GM19193 (cell line): ENCODE results near the gene MRPL55.

ENCODE experiments used
- POLR2A ChIP-seq: IDR thresholded peaks from 4 replicates; pipeline ENCODE4 v1.6.1; 2011; ENCODE audit not compliant: insufficient read depth, insufficient read length; ENCODE audit errors: extremely low read depth

Gene MRPL55

DNA sequence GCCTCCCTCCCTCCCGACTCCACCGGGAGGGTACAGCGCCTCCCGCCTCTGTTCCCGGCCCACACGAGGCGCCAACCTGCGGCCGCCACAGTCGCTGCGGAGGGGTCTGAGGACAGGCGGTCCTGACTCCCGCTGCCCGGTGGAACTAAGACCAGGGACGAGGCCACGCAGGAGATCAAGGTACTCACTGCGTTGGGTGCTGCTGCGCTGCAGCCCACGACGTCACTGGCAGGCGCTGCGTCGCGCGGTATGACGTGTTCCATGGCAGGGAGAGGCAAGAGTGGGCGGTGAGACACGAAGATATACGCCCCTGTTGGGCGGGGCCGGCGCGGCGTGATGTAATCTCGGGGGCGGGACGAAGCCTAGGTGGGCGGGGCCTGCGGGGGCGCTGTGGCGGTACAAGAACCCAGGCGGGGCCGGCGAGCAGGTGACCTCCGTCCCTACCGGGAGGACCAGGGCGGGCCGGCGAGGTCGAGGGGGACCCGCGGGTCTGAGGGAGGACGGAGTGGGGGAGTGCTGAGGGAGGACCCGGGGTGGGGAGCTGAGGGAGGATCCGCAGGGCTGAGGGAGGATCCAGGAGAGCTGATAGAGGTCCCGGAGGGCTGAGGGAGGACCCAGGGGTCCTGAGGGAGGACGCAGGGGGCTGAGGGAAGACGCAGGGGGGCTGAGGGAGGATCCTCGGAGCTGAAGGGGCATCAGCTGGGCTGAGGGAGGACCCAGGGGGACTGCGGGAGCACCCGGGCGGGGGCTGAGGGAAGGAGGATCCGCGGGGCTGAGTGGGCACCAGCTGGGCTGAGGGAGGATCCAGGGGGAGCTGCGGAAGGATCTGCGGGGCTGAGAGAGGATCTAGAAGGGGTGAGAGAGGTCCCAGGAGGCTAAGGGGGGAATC, at the start of gene MRPL55:
MRPL55 (minus strand) TSS at position 227 of the 889 bp plus-strand sequence. CDS start 1,039 bp downstream, outside the sequence.
- peak; percentile 93 for TF ChIP-seq POLR2A

DNA sequence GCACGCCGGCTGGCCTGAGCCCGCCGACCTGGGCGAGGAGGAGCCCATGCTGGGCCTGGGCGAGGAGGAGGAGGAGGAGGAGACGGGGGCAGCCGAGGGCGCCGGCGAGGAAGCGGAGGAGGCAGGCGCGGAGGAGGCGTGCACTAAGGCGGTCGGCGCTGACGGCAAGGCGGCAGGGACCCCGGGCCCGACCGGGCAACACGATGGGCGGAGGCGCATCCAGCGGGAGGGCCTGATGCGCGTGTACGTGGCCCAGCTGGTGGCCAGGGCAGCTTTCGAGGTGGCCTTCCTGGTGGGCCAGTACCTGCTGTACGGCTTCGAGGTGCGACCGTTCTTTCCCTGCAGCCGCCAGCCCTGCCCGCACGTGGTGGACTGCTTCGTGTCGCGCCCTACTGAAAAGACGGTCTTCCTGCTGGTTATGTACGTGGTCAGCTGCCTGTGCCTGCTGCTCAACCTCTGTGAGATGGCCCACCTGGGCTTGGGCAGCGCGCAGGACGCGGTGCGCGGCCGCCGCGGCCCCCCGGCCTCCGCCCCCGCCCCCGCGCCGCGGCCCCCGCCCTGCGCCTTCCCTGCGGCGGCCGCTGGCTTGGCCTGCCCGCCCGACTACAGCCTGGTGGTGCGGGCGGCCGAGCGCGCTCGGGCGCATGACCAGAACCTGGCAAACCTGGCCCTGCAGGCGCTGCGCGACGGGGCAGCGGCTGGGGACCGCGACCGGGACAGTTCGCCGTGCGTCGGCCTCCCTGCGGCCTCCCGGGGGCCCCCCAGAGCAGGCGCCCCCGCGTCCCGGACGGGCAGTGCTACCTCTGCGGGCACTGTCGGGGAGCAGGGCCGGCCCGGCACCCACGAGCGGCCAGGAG, 49.3 kb upstream of the MRPL55 start:
- TF ChIP-seq POLR2A = no peak

DNA sequence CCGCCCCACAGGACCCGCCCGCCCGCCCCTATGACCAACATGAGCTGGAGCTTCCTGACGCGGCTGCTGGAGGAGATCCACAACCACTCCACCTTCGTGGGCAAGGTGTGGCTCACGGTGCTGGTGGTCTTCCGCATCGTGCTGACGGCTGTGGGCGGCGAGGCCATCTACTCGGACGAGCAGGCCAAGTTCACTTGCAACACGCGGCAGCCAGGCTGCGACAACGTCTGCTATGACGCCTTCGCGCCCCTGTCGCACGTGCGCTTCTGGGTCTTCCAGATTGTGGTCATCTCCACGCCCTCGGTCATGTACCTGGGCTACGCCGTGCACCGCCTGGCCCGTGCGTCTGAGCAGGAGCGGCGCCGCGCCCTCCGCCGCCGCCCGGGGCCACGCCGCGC, 48.6 kb upstream of the MRPL55 start:
- no peak for TF ChIP-seq POLR2A

DNA sequence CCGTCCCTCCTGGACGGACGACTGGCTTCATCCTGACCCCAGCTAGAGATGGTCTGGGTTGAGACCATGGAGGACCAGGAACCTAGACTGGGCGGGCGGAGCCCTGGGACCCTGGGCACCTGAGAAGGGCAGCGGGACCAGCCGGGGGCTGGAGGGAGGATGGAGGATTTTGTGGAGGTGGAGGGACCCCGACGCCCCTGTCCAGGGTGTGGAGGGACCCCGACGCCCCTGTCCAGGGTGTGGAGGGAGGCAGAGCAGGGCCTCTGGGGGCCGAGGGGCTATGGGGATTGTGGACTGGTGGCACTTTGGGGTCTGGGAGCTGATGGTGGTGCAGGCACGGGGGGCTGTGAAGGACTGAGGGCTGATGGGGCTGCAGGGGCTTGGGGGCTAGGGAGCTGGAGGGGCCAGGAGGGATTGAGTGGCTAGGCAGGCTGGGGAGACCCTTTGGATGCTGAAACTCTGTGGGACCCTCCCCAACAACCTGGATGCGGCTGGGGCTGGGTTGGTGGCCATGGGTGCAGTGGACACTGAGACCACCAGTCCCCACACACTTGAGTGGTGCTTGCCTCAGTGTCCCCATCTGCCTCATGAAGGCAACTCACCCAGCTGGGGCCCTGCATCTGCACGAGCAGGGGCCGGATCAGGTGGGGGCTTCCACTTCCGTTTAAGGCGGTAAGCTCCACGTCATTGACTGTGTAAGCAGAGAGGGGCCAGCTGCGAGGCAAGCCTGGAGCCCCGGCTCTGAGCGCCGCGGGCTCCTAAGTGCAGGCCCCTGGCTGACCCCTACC, 48.0 kb upstream of the MRPL55 start:
- no peak for TF ChIP-seq POLR2A

DNA sequence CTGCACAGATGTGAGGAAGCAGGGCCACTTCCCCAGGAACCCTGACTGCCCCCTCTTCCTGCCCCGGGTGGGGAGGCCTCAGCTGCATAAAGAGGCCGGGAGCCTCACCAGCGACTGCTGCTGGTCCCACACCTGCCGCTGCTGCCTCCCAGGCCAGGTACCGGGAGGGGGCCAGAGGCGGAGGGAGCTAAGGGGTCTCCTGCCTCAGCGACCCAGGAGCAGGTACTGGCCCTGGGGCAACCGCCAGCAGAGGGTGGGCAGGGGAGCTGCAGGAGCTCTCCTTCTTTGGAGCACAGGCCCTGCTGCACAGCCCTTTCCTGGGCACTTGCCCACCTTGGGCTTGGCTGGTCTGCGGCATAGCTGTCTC, 47.4 kb upstream of the MRPL55 start:
- TF ChIP-seq POLR2A = no peak

DNA sequence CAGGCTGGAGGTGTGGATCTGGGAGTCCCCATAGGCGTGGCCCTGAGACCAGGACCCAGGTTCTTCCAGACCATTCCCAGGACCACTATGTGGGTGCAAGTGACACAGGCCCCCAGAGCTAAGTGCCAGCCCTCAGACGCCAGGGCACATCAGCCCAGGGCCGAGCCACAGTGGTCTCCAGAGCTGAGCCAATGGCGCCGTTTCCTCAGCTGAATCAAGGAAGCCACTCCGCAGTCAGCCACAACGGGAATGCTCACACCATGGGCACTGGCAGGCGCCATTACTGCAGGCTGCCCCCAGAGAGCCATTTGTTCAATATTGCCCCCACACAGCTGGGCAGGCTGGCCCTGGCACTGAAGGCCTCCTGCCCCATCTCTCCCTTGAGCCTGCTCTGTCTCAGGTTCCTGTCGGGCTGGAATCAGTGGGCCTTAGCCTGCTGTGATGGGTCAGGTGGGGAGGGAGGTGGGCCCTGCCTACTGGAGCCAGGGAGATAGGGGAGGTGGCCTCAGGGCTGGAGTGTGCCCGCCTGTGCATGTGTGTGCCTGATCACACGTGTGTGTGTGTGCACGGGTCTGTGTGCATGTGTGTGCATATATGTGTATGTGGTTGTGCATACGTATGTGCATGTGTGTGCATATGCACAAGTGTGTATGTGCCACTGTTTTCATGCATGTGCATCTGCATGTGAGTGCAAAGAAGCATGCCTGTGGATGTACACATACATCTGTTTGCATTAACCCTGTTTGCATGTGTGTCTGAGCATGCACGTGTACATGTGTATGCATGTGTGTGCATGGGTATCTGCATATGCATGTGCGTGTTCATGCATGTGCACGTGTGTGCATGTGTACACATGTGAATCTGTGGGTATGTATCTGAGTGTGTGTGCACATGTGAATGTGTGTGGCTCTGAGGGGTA, 46.8 kb upstream of the MRPL55 start:
- TF ChIP-seq POLR2A = no peak

DNA sequence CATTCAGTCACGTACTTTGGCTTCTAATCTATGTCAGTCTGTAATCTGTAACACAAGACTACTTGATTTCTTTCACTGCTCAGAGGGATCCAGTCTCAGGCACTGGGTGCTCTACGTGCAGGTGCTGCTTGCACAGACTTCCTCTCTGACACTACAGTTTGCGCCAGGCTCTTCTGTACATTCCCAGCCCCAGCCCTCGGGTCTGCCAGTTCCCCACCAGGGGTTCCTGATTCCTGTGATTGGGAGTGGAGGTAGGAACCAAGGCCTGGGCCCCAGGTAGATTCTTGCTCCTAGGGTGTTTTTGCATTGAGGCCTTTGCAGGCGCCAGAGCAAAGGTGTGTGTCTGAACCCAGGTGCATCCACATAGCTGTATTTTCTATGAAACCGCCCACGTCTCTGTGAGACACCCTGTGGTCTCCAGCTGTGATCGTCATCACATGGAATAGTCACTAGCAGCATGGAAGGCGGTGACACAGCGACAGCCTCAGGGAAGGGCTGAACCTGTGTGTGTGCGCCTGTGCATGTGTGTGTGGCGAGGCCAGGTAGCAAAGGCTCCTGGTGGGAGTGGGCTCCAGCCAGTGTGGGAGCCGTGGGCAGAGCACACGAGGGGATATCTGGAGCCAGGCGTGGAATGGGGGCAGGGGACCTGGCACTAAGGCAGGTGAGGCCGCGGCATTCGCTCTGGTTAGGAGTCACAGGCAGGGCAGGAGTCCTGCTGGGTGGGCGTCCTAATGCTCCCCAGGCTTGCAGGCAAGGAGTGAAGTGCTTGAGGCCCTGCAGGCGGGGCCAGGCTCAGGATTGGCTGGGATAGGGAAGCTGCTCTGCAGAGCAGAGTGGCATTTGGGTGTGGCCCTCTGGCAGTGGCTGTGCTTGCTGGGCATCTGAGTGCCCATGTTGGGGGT, 45.8 kb upstream of the MRPL55 start:
- TF ChIP-seq POLR2A = no peak

DNA sequence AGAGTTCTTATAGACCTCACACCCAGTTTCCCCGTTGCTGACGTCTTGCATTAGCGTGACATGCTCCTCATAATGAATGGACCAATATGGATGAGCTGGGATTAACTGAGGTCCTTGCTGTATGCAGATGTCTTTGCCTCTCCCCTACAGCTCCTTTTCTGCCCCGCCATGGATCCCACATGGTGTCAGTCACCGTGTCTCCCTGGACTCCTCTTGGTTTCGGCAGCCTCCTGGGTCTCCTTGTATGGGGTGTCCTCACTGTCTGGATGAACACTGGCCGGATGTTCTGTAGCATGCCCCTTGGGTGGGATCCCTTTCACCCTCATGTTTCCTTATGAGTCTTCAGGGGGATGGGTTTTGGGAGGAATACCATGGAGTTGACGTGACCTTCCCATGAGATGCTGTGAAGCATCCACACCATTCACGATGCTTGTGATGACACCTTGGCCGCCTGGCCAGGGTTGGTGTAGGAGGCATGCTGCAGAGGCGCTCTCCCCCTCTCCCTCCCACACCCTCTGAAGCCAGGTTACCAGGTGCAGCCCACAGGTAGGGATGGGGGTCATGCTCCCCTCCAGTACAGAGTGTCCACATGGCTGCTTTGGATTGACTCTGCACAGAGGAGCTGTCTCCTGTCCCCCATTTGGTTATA, 45.0 kb upstream of the MRPL55 start:
- TF ChIP-seq POLR2A = no peak

DNA sequence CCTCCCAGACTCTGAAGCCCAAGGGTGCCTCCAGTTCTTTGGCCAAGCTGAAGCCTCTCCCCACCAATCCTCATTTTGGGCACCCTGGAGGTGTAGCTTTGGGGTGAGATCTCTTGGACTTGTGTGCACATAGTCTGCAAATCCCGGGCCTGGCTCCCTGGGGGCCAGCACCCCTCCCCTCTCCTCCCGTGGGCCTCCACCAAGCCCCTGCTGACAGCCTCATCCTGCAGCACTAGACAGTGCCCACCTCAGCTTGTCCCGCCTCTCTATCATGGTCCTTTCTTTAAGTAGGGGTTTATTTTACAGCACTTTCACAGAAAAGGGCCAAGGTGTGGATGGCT, 43.8 kb upstream of the MRPL55 start:
- TF ChIP-seq POLR2A = no peak

DNA sequence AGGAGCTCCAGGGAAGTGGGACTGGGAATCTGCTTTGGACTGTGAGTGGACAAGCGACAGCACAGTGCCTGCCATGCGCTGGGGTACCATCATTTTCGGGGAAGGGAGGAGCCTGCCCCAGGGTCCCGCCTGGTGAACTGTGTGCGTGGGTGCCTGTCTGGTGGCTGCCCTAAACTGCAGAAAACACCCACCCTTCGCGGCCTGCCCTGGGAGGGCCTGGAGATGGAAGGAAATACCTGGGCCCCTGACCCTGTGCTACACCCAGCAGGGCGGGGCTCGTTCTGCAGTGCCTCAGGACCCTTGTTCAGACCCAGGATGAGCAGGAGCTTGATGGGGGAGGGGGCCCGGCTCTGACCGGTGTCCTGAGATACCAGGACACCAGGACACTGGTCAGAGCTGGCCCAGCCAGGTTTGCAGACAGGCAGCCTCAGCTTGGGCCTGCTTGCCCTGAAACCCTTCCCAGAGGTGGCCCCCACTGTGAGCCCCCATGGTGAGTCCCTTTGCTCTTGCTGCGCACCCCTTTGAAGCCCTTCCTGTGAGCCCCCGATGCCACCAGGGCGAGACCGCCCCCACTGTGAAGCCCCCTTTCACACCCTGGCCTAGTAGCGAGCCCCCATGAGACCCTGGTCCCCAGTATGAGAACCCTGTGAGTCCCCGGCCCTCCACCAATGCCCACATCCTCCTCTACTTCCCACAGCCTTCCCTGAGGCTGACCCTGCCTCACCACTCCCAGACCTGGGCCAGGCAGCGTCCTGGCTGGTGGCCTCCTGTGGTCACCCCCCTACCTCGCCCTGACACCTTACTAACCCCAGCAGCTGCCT, 43.2 kb upstream of the MRPL55 start:
- TF ChIP-seq POLR2A = no peak

DNA sequence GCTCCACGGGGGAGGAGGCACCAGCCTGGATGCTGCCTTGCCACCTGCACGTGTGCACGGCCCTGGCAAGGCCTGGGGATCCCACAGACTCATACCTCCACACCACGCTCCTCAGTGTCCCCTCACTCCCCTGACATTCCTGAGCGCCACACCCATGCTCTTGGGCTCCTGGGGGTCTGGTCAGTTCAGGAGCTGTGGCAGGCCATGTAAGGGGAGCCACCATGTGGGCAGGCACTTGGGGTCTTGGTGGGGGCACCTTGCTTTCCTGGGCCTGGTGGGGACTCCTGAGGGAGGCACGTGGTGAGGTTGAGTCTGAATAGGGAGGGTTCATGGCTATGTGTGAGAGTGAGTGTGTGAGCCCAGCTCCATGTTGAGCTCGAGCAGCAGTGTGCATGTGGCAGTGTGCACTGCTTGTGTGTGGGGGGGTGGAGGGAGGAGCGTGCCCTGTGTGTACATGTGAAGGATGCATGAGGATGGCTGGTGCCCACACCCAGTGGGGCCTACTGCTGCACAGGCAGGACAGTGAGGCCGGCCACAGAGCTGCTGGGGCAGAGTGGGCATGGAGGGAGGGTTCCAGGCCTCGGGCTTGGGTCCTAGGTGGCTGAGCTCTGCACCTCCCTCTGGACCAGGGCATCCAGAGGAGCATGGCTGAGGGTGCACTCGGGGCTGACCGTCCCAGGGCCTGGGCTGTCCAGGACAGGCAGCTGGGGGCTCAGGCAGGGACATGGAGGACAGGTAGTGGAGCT, 42.3 kb upstream of the MRPL55 start:
- TF ChIP-seq POLR2A = no peak
